ENCODE results near the gene OR2S2.
"Not testable (repeated sequence)": the region's sequence is repeated elsewhere in the genome, so short reads cannot be mapped to it uniquely, and the experiment has no call there.

Gene OR2S2

GRCh38 chr9:35920051-35920620 is 37.8 kb downstream of the OR2S2 start:
- no peak for DNase-seq (ENCODE audit: extremely low read depth, low read depth)
- TF ChIP-seq CTCF (IDR thresholded peaks at IDR 0.05; ENCODE audit: low read depth, low read length) = no peak

- no peak for TF ChIP-seq CTCF (IDR thresholded peaks at IDR 0.05; ENCODE audit: low read depth, low read length)
- DNase-seq (ENCODE audit: extremely low read depth, low read depth) = no peak
Observed at GRCh38 chr9:35919212-35920008, 38.5 kb downstream of the OR2S2 start.

GRCh38 chr9:35918780-35919179 is 39.2 kb downstream of the OR2S2 start:
- TF ChIP-seq CTCF (IDR thresholded peaks at IDR 0.05; ENCODE audit: low read depth, low read length) = no peak
- no peak for DNase-seq (ENCODE audit: extremely low read depth, low read depth)

GRCh38 chr9:35917261-35917660 is 40.7 kb downstream of the OR2S2 start:
- no peak for DNase-seq (ENCODE audit: extremely low read depth, low read depth)
- no peak for TF ChIP-seq CTCF (IDR thresholded peaks at IDR 0.05; ENCODE audit: low read depth, low read length)

- DNase-seq (ENCODE audit: extremely low read depth, low read depth) = no peak
- TF ChIP-seq CTCF (IDR thresholded peaks at IDR 0.05; ENCODE audit: low read depth, low read length) = no peak
Observed at GRCh38 chr9:35915681-35916294, 42.2 kb downstream of the OR2S2 start.

- no peak for TF ChIP-seq CTCF (IDR thresholded peaks at IDR 0.05; ENCODE audit: low read depth, low read length)
- DNase-seq (ENCODE audit: extremely low read depth, low read depth) = no peak
Observed at GRCh38 chr9:35914301-35914807, 43.6 kb downstream of the OR2S2 start.

- not testable (repeated sequence) for DNase-seq (ENCODE audit: extremely low read depth, low read depth)
Observed at GRCh38 chr9:35913429-35913828, 44.5 kb downstream of the OR2S2 start.

All from AG09319 (cell line).